AG04450 (cell line): ENCODE measurements around the gene IRGQ. TPM values are rescaled to one million over a fixed set of nuclear protein-coding genes. Genes with fewer than 3 reads are reported as not detected.

Experiments used
- CTCF ChIA-PET: fragments of 300-600, 350-600 bp; formaldehyde crosslinking; extraction: SDS; loops from one replicate; lab custom pipeline; 2022; ENCODE audit warnings: antibody characterized with exemption, inconsistent platforms; lab: Charles Lee
- POLR2A ChIA-PET: fragments of 350-600 bp; formaldehyde crosslinking; extraction: SDS; loops from one replicate; lab custom pipeline; 2021; ENCODE audit warnings: antibody characterized with exemption, inconsistent platforms; lab: Yijun Ruan, JAX
- DNase-seq: peaks from one replicate; pipeline ENCODE4 v3.0.0-alpha.2; 2011; ENCODE audit warnings: low read depth, low spot score
- H3K27ac ChIP-seq: one replicate; pipeline ENCODE4 v1.5.1; 2012; ENCODE audit warnings: low read depth, low read length, control low read depth
- H3K27me3 ChIP-seq: one replicate; pipeline ENCODE4 v1.6.0; 2012; ENCODE audit warnings: low read length; ENCODE audit not compliant: control insufficient read depth, insufficient read depth
- H3K4me3 ChIP-seq: 2 replicates; pipeline ENCODE4 v1.5.1; 2011; ENCODE audit warnings: mild to moderate bottlenecking, low read depth, low read length, control low read depth
- H3K9me3 ChIP-seq: 2 replicates; pipeline ENCODE4 v1.5.1; 2012; ENCODE audit warnings: low read length; ENCODE audit not compliant: control insufficient read depth, insufficient read depth
- polyA minus RNA-seq: library from RNA; depleted of rRNA, polyadenylated mRNA; stranded (reverse); fragments of >200 nt; gene quantifications from 2 replicates; pipeline ENCODE4 v1.2.3, GENCODE V29; 2011; rRNA and poly(A)+ RNA removed
- polyA plus RNA-seq: library from polyadenylated mRNA; depleted of rRNA; stranded (reverse); fragments of >200 nt; gene quantifications from 2 replicates; pipeline ENCODE4 v1.2.3, GENCODE V29; 2011; rRNA removed
- TF ChIP-seq, protein P1 (sequence below): IDR thresholded peaks from 2 replicates; pipeline ENCODE4 v1.5.1; 2011; ENCODE audit warnings: low read depth, low read length, control low read depth, inconsistent platforms

The IRGQ gene, protein sequence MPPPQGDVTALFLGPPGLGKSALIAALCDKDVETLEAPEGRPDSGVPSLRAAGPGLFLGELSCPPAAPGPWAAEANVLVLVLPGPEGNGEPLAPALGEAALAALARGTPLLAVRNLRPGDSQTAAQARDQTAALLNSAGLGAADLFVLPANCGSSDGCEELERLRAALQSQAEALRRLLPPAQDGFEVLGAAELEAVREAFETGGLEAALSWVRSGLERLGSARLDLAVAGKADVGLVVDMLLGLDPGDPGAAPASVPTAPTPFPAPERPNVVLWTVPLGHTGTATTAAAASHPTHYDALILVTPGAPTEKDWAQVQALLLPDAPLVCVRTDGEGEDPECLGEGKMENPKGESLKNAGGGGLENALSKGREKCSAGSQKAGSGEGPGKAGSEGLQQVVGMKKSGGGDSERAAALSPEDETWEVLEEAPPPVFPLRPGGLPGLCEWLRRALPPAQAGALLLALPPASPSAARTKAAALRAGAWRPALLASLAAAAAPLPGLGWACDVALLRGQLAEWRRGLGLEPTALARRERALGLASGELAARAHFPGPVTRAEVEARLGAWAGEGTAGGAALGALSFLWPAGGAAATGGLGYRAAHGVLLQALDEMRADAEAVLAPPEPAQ
- polyA plus RNA-seq: 11.2 and 11.6 TPM in 2 replicates
- 15.1 and 18.8 TPM in 2 replicates for polyA minus RNA-seq

DNA sequence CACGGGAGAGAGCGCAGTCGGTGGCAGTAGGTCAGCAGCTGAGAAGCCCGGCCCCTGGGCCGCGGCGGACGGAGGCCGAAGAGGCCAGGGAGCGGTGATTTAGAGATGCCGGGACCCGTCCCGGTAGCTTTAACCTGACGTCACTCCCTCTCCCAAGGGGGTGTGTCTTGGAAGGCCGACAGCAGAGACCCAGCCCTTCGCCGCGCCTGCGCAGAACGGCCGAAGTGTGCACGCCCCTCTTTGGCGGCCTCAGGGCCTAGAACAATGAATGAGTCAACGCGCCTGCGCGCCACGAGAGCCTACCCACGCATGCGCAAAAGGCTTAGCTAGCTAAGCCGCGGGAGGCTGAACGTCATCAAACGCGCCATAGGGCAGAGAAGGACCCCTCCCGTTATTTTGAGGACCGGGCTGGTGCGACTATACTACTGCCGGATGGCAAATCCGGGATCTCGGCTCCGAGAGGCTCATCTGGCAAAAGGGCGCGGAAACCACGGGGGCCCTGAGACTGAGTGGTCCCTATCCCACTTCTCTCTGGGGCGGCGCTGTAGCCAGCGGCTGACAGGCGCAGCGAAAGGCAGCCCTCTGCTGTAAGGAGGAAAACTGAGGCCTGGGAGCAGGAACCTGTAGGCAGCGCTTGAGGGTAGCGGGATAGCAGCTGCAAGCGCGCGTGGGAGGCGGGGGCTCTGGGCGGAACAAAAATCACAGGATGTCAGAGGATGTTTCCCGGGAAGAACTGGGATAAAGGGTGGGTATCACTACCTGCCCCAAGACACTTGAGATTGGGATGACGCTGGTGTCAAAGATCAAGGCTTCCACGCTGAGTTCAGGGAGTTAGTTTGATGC, at the start of gene IRGQ, which contains the start of gene ZNF576:
Gene IRGQ, minus strand, starts transcription at position 136 of the 843 bp plus-strand sequence. CDS start 796 bp downstream, outside the sequence.
Gene ZNF576, plus strand, starts transcription at position 597 of the 843 bp plus-strand sequence. CDS start 514 bp downstream, outside the sequence.
- TF ChIP-seq, protein P1, sequence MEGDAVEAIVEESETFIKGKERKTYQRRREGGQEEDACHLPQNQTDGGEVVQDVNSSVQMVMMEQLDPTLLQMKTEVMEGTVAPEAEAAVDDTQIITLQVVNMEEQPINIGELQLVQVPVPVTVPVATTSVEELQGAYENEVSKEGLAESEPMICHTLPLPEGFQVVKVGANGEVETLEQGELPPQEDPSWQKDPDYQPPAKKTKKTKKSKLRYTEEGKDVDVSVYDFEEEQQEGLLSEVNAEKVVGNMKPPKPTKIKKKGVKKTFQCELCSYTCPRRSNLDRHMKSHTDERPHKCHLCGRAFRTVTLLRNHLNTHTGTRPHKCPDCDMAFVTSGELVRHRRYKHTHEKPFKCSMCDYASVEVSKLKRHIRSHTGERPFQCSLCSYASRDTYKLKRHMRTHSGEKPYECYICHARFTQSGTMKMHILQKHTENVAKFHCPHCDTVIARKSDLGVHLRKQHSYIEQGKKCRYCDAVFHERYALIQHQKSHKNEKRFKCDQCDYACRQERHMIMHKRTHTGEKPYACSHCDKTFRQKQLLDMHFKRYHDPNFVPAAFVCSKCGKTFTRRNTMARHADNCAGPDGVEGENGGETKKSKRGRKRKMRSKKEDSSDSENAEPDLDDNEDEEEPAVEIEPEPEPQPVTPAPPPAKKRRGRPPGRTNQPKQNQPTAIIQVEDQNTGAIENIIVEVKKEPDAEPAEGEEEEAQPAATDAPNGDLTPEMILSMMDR: 0 out of 2 replicates have a peak, but pooled peaks have one; percentile 6
- POLR2A ChIA-PET: interaction anchor here (0.5 to 2.0 kb wide), 8 partner anchors 10 to 72 kb away, joined by 3 to 8 read pairs (median 4); partner anchors contain the start of genes ETHE1, PINLYP, XRCC1 and ZNF575
- Histone ChIP-seq H3K4me3 (peak within 1 kb of the TSS; percentile 79), H3K27ac (peak within 1 kb of the TSS; percentile 99), H3K9me3 (peaks cover 5% of the 10 kb centered on the region; the same call in 1 of the 2 replicates), H3K27me3 (no peaks in the 10 kb centered on the region)
- CTCF ChIA-PET: interaction anchor here (0.6 to 4.2 kb wide), 5 partner anchors 22 to 72 kb away, joined by 3 to 52 read pairs (median 6); partner anchors contain the start of gene ZNF575
- peak; percentile 99 for DNase-seq

DNA sequence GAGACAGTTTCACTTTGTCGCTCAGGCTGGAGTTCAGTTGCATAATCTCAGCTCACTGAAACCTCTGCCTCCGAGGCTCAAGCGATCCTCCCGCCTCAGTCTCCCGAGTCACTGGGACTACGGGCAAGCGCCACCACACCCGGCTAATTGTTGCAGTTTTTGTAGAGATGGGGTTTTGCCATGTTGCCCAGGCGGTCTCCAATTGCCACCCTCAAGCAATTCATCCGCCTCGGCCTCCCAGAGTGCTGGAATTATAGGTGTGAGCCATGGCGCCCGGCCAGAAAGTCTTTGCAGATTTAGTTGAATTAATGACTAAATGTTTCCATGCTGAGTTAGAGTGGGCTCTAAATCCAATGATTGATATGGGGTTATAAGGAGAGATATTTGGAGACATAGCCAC, 48.2 kb upstream of the IRGQ start:
- CTCF ChIA-PET: no interaction called here
- Histone ChIP-seq H3K4me3 (no peak overlapping the region), H3K9me3 (no peaks in the 10 kb centered on the region), H3K27me3 (peaks cover 10% of the 10 kb centered on the region), H3K27ac (no peak overlapping the region)
- no peak for DNase-seq
- POLR2A ChIA-PET: no interaction called here
- TF ChIP-seq, protein P1: no peak

DNA sequence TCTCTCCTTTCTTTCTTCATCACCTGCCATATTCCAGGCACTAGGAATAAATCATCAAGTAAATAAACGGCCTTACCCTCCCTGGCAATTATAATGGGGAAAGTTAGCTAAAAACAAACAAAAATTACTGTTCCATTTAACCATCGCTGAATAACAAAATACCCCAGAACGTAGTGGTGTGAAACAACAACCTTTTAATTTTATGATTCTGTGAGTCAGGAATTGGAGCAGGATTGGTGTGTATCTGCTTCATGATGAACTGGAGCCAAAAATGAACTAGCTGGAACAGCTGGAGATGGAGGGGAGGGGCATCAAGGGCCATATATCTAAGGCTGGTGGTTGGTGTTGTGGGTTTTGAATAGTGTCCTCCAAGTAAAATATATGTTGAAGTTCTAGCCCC, 47.4 kb upstream of the IRGQ start:
- peaks cover 18% of the 10 kb centered on the region for H3K27me3 ChIP-seq
- POLR2A ChIA-PET: no interaction called here
- no peaks in the 10 kb centered on the region for H3K9me3 ChIP-seq
- CTCF ChIA-PET: no interaction called here
- H3K27ac ChIP-seq: no peak overlapping the region
- DNase-seq: no peak
- TF ChIP-seq, protein P1: no peak
- no peak overlapping the region for H3K4me3 ChIP-seq

- CTCF ChIA-PET: no interaction called here
- no peak for DNase-seq
- no peak overlapping the region for H3K27ac ChIP-seq
- no peak overlapping the region for H3K4me3 ChIP-seq
- POLR2A ChIA-PET: interaction anchor here (0.7 kb wide), 1 partner anchor 123 kb away, joined by 4 read pairs; no protein-coding TSS in a partner anchor
- peaks cover 20% of the 10 kb centered on the region for H3K27me3 ChIP-seq
- no peaks in the 10 kb centered on the region for H3K9me3 ChIP-seq
- TF ChIP-seq, protein P1: no peak
Measured at GRCh38 chr19:43642531-43642930, 46.6 kb upstream of the IRGQ start.
